ENCODE measurements around the gene ZFP57.

Gene ZFP57

GRCh38 chr6:29626948-29627754, 53.8 kb downstream of the ZFP57 start:
- DNase-seq (ENCODE audit: low read depth in 2 of 2), result no peak

- no peak for DNase-seq (ENCODE audit: low read depth in 2 of 2)
Observed at GRCh38 chr6:29625337-29625930, 55.5 kb downstream of the ZFP57 start.

GRCh38 chr6:29624520-29624961, 56.4 kb downstream of the ZFP57 start:
- no peak for DNase-seq (ENCODE audit: low read depth in 2 of 2)
